C4-2B (cell line): Measurements from ENCODE around the gene ATL2.

Experiments
- H3K27ac ChIP-seq: fragments of 450-650 bp; 2 replicates; pipeline ENCODE4 v1.5.1; 2017
- ZFX ChIP-seq: fragments of 450-650 bp; IDR thresholded peaks from 2 replicates; pipeline ENCODE4 v1.6.1; 2017
- TF ChIP-seq, protein P1 (sequence below): fragments of 450-650 bp; conservative IDR thresholded peaks from 2 replicates; pipeline ENCODE4 v1.5.1; 2017; ENCODE audit warnings: mild to moderate bottlenecking

Gene ATL2

DNA sequence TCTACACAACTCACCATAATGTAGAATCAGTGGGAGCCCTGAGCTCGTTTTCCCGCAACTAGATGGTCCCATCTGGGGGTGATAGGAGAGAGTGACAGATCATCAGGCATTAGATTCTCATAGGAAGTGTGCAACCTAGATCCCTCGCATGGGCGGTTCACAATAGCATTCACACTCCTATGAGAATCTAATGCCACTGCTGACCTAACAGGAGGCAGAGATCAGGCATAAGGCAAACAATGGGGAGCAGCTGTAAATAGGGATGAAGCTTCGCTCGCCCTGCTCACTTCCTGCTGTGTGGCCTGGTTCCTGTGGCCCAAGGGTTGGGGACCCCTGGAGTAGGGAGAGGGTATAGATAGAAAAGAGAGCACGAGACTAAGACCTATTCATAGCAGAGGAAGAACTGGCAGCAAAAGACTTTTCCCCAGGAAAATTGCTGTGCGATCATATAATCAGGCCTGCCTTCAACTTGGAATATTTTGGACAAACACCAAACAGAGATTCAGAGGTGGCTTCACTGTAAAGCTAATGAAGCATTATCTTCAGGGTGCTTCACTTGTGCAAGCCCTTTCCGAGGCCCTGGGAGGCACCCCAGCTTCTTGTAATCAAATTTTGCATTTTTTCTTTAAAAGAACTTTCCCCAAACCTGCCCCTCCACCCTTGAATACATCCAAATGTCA lies 29.0 kb upstream of the ATL2 start:
- H3K27ac ChIP-seq = no peak overlapping the region
- no peak for TF ChIP-seq ZFX
- TF ChIP-seq, protein P1, sequence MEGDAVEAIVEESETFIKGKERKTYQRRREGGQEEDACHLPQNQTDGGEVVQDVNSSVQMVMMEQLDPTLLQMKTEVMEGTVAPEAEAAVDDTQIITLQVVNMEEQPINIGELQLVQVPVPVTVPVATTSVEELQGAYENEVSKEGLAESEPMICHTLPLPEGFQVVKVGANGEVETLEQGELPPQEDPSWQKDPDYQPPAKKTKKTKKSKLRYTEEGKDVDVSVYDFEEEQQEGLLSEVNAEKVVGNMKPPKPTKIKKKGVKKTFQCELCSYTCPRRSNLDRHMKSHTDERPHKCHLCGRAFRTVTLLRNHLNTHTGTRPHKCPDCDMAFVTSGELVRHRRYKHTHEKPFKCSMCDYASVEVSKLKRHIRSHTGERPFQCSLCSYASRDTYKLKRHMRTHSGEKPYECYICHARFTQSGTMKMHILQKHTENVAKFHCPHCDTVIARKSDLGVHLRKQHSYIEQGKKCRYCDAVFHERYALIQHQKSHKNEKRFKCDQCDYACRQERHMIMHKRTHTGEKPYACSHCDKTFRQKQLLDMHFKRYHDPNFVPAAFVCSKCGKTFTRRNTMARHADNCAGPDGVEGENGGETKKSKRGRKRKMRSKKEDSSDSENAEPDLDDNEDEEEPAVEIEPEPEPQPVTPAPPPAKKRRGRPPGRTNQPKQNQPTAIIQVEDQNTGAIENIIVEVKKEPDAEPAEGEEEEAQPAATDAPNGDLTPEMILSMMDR = no peak

DNA sequence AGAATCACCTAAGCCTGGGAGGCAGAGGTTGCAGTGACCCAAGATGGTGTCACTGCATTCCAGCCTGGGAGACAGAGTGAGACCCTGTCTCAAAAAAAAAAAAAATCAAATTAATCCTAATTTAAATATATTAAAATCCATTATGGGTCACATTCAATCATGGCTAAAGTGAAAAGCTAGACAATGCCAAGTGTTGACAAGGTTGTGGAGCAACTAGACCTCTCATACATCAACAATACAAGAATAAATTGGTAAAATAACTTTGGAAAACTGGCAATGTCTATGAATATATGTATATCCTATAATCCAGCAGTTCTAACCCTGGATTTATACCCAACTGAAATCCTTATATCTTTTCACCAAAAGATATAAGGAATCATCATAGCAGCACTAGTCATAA lies 23.4 kb upstream of the ATL2 start:
- no peak overlapping the region for H3K27ac ChIP-seq
- TF ChIP-seq, protein P1 = no peak
- TF ChIP-seq ZFX = no peak

DNA sequence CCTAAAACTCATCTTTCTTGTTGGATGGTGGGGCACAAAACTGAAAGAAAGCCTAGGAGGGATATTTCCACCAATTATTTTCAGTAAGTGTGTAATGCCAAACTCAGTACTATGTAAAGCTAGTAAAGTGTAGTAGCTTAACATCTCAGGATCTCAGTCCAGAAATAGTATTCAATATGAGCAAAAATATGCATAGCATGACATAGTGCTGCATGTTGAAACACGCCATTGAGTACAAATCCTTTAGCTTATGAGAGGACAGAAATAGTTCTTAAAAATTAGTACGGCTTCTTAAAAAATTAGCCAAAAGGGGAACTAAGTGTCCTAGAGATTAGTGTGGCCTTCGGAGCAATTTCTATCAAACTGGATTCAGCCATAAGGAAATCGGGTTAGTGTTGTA lies 21.7 kb upstream of the ATL2 start:
- TF ChIP-seq, protein P1 = no peak
- TF ChIP-seq ZFX = no peak
- no peak overlapping the region for H3K27ac ChIP-seq

DNA sequence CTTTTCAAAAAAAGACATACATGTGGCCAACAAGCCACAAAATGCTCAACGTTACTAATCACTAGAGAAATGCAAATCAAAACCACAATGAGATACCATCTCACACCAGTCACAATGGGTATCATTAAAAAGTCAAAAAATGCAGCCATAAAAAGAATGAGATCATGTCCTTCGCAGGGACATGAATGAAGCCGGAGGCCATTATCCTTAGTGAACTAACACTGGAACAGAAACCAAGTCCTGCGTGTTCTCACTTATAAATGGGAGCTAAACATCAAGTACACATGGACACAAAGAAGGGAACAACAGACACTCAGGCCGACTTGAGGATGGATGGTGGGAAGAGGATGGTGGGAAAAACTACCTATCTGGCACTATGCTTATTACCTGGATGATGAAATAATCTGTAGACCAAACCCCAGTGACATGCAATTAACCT lies 17.8 kb upstream of the ATL2 start:
- TF ChIP-seq, protein P1 = no peak
- TF ChIP-seq ZFX = no peak

DNA sequence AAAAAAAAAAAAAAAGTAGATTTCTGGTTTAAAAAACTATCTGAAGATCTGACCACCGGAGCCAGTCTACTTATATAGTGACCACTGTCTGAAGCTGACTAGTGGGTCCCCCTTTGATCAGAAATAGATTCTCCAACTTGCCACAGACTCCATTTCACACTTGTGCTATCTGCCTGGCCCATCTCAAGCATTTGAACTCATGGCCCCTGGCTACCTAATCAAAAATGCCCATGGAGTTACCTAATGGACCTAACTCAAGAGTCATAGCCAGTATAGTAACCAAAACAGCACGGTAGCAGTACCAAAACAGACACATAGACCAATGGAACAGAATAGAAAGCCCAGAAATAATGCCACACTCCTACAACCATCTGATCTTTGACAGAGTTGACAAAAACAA lies 17.0 kb upstream of the ATL2 start:
- no peak overlapping the region for H3K27ac ChIP-seq
- TF ChIP-seq ZFX = no peak
- TF ChIP-seq, protein P1 = no peak

More for the DNA sequence above, 17.8 kb upstream of the ATL2 start:
- H3K27ac ChIP-seq = no peak overlapping the region

DNA sequence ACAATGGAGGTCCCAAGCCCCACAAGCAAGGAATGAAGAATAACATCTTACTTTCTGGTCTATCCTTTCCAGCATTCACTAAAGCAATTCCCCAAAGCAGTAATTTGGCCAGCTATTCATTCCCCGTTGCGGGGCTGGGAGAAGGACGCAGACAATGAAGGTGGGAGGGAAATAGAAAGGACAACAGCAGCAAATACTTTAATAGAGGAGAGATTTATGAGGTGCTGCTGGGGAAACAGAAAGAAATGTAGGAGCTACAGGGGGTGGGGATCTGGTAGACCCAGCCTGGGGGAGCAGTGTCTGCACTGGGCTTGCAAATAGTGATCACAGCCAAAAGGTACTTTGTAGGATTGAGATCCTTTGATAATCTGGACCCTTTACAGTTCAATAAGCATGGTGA lies 13.9 kb upstream of the ATL2 start:
- TF ChIP-seq, protein P1 = no peak
- no peak for TF ChIP-seq ZFX
- H3K27ac ChIP-seq = no peak overlapping the region

DNA sequence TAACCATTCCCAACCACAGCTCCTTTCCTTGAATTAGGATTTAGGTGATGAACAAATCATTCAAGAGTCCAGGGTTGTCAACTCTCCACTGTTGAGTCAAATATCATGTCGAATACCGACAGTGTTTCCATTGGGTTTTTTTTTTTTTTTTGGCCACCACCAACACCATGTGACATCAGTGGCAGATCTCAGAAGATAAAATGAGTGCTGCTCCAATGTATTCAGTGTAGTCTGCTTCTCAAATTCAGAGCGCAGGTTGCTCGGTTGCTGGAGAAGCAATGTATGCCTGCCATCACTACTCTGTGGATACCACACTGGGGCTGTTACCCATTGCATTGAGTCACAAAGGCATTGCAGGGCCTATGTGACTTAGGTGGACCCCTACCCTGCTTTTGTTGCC lies 10.8 kb upstream of the ATL2 start:
- no peak overlapping the region for H3K27ac ChIP-seq
- no peak for TF ChIP-seq ZFX
- TF ChIP-seq, protein P1 = no peak
